Esophagus (tissue), 2 donors: ENCODE results near the gene EFNA2. TPM values are rescaled to one million over a fixed set of nuclear protein-coding genes. Genes with fewer than 3 reads are reported as not detected.

Source experiments
- H3K27ac ChIP-seq, 2 donors: one replicate each; pipeline ENCODE4 v1.5.1; 2013; ENCODE audit warnings: low read depth in 2 of 2, mild to moderate bottlenecking in 2 of 2, inconsistent platforms in 1 of 2, low read length in 1 of 2, moderate library complexity in 1 of 2
- H3K27me3 ChIP-seq, 2 donors: one replicate each; pipeline ENCODE4 v1.6.1; 2013; ENCODE audit warnings: low read length in 2 of 2, control low read depth in 1 of 2, mild to moderate bottlenecking in 1 of 2; ENCODE audit not compliant: insufficient read depth in 2 of 2, control insufficient read depth in 1 of 2
- H3K36me3 ChIP-seq, 2 donors: one replicate each; pipeline ENCODE4 v1.6.1; 2013; ENCODE audit warnings: low read length in 1 of 2; ENCODE audit not compliant: control insufficient read depth in 2 of 2, insufficient read depth in 2 of 2
- H3K4me1 ChIP-seq, 2 donors: one replicate each; pipeline ENCODE4 v1.6.1; 2013; ENCODE audit warnings: low read length in 1 of 2; ENCODE audit not compliant: control insufficient read depth in 2 of 2, insufficient read depth in 2 of 2
- H3K4me3 ChIP-seq, 2 donors: one replicate each; pipeline ENCODE4 v1.5.1; 2013; ENCODE audit warnings: low read length in 2 of 2, mild to moderate bottlenecking in 2 of 2, low read depth in 1 of 2, moderate library complexity in 1 of 2
- H3K9me3 ChIP-seq, 2 donors: one replicate each; pipeline ENCODE4 v1.6.1; 2013; ENCODE audit warnings: mild to moderate bottlenecking in 2 of 2, low read depth in 1 of 2, low read length in 1 of 2, moderate library complexity in 1 of 2; ENCODE audit not compliant: control insufficient read depth in 2 of 2, insufficient read depth in 1 of 2
- WGBS, 2 donors: extraction: QIAGEN DNeasy Blood & Tissue Kit; methylation state at CpG; one replicate each; pipeline ENCODE4 v1.1.7; 2013; 5-methylcytosine and 5-hydroxymethylcytosine counted together
- polyA plus RNA-seq, 2 donors: library from polyadenylated mRNA; stranded (reverse); fragments of 200-250 nt; gene quantifications; one replicate each; pipeline ENCODE4 v1.2.3, GENCODE V29; 2013
- donor health status: healthy with polysubstance abuse.
- donor health status: Bipolar disorder and iron deficiency.

The EFNA2 gene
- polyA plus RNA-seq, 2 donors = 0.18 to 0.39 TPM

DNA sequence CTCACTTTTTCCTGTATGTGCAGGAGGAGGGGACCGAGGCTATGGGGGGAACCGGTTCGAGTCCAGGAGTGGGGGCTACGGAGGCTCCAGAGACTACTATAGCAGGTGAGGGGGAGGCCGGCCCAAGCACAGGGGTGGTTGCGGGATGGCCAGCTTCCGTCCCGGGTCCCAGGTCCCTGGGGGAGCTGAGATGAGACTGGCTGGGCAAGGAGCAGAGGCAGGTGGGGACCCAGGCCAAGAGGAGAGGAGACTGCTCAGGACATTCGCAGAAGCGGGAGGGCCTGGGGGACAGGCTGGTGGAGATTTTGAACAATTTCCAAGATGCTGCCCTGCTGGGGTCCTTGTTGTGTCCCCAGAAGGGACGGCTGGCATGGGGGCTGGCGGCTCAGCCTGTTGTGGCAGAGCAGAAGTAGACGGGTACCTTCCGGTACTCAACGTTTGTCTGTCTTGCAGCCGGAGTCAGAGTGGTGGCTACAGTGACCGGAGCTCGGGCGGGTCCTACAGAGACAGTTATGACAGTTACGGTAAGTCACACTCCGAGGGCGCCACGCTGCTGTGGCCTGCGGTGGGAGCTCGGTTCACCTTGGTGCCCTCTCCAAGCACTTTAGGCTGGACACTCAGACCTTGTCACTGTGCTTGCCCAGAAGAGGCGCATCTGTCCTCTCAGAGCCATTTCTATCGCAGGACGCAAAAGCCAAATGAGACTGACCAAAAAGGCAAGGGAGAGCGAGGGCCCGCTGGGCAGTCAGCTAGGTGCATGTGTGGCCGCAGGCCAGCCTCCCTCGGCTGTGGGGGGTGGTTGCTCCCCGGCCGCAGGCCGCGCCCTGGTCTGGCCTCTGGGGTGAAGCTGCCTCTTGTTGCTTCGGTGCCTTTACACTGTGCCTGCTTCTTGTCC lies 13.9 kb upstream of the EFNA2 start:
- peaks cover 6 to 55% of the 10 kb centered on the region in 2 donors for H3K4me1 ChIP-seq

GRCh38 chr19:1272423-1273262 lies 13.0 kb upstream of the EFNA2 start:
- peaks cover 3 to 43% of the 10 kb centered on the region in 2 donors for H3K36me3 ChIP-seq
- peak overlapping the region; percentile 46 to 100 for H3K27ac ChIP-seq
- 58 to 62% methylated on average over 33 of the region's 33 CpGs for whole genome bisulfite sequencing, 2 donors
- peaks cover 4 to 50% of the 10 kb centered on the region in 2 donors for H3K4me1 ChIP-seq
- no peaks in the 10 kb centered on the region for H3K9me3 ChIP-seq
- no peaks in the 10 kb centered on the region for H3K27me3 ChIP-seq
- H3K4me3 ChIP-seq = peak overlapping the region in 1 of 2 donors; percentile 59

More for the DNA sequence above, 13.9 kb upstream of the EFNA2 start:
- H3K27ac ChIP-seq = peak overlapping the region in 1 of 2 donors; percentile 100
- H3K36me3 ChIP-seq = peaks cover 3 to 40% of the 10 kb centered on the region in 2 donors
- no peaks in the 10 kb centered on the region for H3K27me3 ChIP-seq
- H3K4me3 ChIP-seq = peak overlapping the region; percentile 8 to 59
- no peaks in the 10 kb centered on the region for H3K9me3 ChIP-seq
- 57 to 61% methylated on average over 34 to 37 of the region's 37 CpGs for whole genome bisulfite sequencing, 2 donors

GRCh38 chr19:1273263-1274041 lies 12.2 kb upstream of the EFNA2 start:
- WGBS, 2 donors = 69 to 79% methylated on average over 25 of the region's 25 CpGs
- H3K9me3 ChIP-seq = no peaks in the 10 kb centered on the region
- H3K27ac ChIP-seq = peak overlapping the region; percentile 46 to 99
- H3K4me3 ChIP-seq = no peak overlapping the region
- no peaks in the 10 kb centered on the region for H3K27me3 ChIP-seq
- H3K36me3 ChIP-seq = peaks cover 3 to 46% of the 10 kb centered on the region in 2 donors
- H3K4me1 ChIP-seq = peaks cover 0 to 42% of the 10 kb centered on the region in 2 donors

DNA sequence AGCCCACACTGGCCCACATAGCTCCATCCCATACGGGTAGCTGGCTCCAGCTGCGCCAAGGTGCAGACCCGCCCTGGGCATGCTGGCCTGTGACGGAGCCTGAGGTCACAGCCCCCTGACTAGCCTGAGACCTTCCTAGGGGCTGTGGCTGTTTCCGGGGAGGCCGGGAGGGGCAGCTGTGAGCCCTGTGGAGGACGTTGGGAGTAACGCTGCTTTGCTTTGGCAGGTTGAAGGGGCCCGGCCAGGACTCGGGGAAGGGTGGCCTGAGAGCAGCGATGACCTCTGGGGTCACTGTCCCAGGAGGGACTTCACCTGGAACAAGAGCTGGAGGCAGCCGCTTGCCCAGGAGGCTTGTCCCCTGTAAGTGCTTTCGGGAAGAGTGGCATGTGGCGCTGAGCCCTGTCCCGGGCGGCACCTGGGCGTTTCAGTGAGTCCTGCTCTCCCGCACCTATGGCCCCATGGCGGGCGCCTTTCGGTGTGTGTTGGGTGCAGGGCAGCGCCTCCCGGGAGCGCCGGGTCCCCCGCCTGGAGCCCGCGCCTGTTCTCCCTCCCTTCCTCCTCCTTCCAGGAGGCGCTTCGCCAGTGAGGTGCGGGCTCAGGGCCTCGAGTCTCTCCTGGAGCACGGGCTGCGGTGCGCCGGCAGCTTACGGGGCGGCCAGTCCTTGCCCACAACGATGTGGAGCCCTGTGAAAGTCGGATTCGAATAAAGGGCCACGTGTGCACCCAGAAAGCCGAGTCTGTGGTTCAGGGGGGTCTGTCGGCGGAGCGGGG lies 11.4 kb upstream of the EFNA2 start:
- peaks cover 8 to 53% of the 10 kb centered on the region in 2 donors for H3K36me3 ChIP-seq

DNA sequence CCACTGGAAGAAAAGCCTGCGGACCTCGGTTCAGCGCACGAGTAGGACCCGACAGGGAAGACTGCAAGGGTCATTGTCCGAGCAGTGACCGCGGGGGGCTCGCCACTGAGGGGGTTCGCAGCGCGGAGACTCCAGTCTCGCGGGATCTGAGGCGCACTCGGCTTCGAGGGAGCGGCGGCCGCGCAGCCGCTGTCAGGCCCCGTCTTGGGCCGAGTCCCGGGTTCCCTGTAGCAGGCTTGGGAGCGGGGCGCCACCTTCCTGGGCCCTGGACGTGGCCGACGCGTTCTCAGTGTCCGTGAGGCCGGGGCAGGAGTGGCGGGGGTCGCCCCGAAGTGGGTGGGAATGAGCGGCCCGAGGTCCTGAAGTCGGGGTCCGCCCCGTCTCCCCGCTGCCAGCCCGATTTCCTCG lies 10.8 kb upstream of the EFNA2 start:
- peak overlapping the region; percentile 51 to 76 for H3K4me3 ChIP-seq
- H3K36me3 ChIP-seq = peaks cover 10 to 57% of the 10 kb centered on the region in 2 donors
- peaks cover 0 to 39% of the 10 kb centered on the region in 2 donors for H3K4me1 ChIP-seq
- peak overlapping the region; percentile 99 for H3K27ac ChIP-seq
- no peaks in the 10 kb centered on the region for H3K27me3 ChIP-seq
- no peaks in the 10 kb centered on the region for H3K9me3 ChIP-seq
- WGBS, 2 donors = 18 to 19% methylated on average over 33 to 44 of the region's 44 CpGs

More for the DNA sequence above, 11.4 kb upstream of the EFNA2 start:
- Histone ChIP-seq H3K4me1 (peaks cover 0 to 39% of the 10 kb centered on the region in 2 donors), H3K4me3 (peak overlapping the region; percentile 51 to 76), H3K9me3 (no peaks in the 10 kb centered on the region), H3K27me3 (no peaks in the 10 kb centered on the region), H3K27ac (peak overlapping the region; percentile 99)
- 52 to 64% methylated on average over 41 to 46 of the region's 46 CpGs for WGBS, 2 donors

DNA sequence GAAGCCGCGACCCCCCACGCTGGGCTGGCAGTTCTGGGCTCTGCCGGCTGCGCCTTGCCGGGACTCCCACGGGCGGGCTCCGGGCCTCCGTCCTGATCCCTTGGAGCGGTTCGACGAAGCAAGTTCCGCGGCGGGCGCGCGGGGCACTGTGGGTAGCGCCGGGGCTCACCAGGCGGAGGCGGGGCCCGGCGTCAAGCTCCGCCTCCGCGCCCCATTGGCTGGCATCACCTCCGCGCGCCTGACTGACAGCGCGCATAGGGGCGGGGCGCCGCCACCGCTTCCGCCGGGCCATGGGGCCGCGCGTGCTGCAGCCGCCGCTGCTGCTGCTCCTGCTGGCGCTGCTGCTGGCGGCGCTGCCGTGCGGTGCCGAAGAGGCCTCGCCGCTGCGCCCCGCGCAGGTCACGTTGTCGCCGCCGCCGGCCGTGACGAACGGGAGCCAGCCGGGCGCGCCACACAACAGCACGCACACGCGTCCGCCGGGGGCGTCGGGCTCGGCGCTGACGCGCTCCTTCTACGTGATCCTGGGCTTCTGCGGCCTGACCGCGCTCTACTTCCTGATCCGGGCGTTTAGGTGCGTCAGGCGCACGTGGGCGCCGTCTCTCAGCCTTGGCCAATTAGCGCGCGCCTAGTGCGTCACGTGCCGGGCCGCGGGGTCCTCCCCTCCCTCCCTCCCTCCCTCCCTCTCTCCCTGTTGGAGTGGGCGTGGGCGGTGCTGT lies 10.3 kb upstream of the EFNA2 start, which contains the start of gene FAM174C:
TSS of gene FAM174C (plus strand) at position 271 of the 716 bp plus-strand sequence. CDS start at position 291, 20 bp downstream.
- Histone ChIP-seq H3K27ac (peak within 1 kb of the TSS; percentile 99), H3K27me3 (no peaks in the 10 kb centered on the region), H3K4me3 (peak within 1 kb of the TSS; percentile 51 to 76), H3K36me3 (peaks cover 10 to 61% of the 10 kb centered on the region in 2 donors), H3K4me1 (peaks cover 0 to 39% of the 10 kb centered on the region in 2 donors), H3K9me3 (no peaks in the 10 kb centered on the region)
- WGBS, 2 donors = 0 to 1% methylated on average over 85 to 98 of the region's 98 CpGs

DNA sequence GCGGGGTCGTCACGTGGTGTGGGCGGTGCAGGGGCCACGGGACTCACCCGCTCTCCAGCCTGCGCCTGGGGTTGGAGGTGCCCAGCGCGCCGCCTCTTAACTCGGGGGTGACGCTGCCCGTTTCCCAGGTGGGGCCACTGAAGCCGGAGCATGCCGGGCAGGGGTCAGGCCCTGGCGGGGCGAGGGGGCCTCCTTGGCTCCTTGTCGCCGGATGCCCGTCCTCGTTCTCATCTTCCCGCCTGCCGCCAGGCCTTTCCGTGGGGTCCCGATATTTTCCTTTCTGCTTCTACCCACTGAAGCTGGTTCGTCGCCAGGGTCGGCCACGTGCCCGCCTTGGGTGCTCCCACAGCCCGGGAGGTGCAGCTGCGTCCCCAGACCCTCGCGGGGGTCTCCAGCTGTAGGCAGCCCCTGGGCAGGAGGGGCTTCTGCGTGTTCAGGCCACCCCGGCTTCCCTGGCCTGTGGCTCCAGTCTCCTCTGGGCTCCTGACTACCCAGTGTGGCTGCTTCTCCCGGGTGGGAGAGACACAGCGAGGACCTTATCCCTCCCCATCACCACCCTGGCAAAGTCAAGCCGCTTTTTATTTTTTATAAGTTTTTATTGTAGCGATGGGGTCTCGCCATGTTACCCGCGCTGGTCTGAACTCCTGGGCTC lies 9.6 kb upstream of the EFNA2 start:
- no peaks in the 10 kb centered on the region for H3K9me3 ChIP-seq
- H3K4me1 ChIP-seq = peaks cover 0 to 34% of the 10 kb centered on the region in 2 donors
- H3K27ac ChIP-seq = peak overlapping the region; percentile 99
- 6 to 8% methylated on average over 41 to 43 of the region's 43 CpGs for WGBS, 2 donors
- H3K36me3 ChIP-seq = peaks cover 10 to 57% of the 10 kb centered on the region in 2 donors
- H3K4me3 ChIP-seq = peak overlapping the region; percentile 51 to 76
- H3K27me3 ChIP-seq = no peaks in the 10 kb centered on the region

DNA sequence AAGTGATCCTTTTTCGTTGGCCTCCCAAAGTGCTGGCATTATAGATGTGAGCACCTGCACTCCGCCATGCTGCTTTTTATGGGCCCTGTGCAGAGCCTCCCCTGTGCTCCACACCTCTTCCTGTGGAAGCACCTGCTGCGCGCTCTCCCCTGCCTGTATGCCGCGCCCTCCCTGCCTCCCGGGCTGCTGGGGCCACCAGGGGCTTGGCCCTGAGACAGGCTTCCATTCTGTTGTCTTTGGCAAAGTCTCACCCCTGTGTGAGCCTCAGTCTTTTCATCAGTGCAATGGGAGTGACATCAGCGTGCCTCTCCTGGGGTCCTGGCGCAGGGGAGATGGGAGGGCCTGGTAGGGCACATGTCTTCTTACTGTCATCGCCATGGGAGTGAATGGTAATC lies 9.0 kb upstream of the EFNA2 start:
- Histone ChIP-seq H3K4me1 (peaks cover 0 to 29% of the 10 kb centered on the region in 2 donors), H3K9me3 (no peaks in the 10 kb centered on the region), H3K4me3 (no peak overlapping the region), H3K27ac (peak overlapping the region in 1 of 2 donors; percentile 99), H3K36me3 (peaks cover 10 to 52% of the 10 kb centered on the region in 2 donors), H3K27me3 (no peaks in the 10 kb centered on the region)
- WGBS, 2 donors = 51 to 56% methylated on average over 10 of the region's 10 CpGs
